EH (cell line): ENCODE results near the gene GNE.
"Not testable (repeated sequence)": the region's sequence is repeated elsewhere in the genome, so short reads cannot be mapped to it uniquely, and the experiment has no call there.

Experiments used
- DNase-seq: peaks from one replicate; pipeline ENCODE4 v3.0.0-alpha.2; 2015; ENCODE audit warnings: low read depth

Gene GNE

DNA sequence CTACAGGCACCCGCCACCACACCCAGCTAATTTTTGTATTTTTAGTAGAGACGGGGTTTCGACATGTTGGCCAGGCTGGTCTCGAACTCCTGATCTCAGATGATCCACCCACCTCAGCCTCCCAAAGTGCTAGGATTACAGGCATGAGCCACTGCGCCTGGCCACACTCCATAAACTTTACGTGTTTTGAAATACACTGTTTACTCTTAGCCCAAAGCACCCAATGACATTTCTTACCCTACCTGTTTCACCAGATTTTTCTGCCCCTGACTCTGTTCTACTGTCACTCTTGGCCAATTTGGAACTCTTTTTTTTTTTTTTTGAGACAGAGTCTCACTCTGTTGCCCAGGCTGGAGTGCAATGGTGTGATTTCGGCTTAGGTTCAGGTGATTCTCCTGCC is 15.1 kb upstream of the GNE start:
- DNase-seq, result not testable (repeated sequence)

DNA sequence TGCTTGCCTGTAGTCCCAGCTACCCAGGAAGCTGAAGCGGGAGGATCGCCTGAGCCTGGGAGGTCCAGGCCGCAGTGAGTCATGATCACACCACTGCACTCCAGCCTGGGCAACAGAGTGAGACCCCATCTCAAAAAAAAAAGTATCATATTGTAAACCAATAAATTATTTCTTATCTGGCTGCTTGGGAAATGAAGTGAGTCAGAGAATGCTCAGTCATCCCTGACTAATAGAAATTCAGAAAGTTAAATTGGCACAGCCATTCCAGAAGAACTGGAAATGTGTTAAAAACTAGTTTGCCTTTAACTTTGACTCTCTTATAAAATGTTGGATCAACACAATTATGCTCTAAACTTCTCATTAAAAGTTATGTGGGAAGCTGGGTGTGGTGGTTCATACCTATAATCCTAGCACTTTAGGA is 9.8 kb upstream of the GNE start:
- DNase-seq, result peak; percentile 71

DNA sequence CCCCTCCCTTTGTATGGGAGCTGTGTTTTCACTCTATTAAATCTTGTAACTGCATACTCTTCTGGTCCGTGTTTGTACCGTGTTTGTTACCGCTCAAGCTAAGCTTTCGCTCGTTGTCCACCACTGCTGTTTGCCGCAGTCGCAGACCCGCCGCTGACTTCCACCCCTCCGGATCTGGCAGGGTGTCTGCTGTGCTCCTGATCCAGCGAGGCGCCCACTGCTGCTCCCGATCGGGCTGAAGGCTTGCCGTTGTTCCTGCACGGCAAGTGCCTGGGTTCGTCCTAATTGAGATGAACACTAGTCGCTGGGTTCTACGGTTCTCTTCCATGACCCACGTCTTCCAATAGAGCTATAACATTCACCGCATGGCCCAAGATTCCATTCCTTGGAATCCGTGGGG is 6.6 kb upstream of the GNE start:
- DNase-seq, result no peak

DNA sequence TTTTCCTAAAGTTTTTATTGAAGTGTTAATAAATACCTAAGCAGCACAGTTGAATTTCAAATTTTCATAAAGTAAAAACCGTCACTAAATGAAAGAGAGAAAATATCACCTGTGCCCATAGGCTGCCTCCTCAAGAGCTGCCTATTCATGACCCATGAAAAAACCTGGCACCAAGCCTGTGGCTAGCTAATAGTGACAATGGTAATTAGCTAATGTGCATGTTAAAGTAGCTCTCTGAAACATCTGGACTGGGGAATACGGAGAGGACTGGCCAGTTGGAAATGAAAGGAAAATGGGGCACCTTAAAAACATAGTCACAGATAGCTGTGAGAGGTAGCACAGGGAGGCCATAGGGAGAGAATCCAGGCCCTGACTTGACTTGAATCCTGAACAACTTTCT is 5.4 kb upstream of the GNE start:
- no peak for DNase-seq

DNA sequence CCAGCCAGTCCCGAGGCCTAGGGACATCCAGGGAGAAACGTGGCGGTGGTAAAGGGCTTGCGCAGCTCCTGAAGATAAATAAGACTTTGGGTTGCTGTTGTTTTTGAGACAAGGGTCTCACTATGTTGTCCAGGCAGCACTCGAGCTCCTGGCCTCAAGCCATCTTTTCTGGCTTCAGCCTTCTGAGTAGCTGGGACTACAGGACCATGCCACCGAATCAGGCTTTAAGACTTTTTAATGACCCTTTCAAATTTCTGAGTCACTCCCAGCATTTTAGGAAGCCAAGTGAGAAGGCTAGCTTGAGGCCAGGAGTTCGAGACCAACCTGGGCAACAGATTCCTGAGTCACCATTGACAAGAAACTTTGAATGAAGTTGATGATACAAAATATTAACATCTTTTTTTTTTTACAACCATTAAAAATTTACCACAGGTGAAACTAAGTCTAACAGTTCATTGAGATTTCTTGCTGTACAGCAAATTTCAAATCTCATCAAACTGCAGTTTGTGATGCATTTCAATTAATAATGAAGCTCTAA is 817 bp upstream of the GNE start:
- peak; percentile 44 for DNase-seq

DNA sequence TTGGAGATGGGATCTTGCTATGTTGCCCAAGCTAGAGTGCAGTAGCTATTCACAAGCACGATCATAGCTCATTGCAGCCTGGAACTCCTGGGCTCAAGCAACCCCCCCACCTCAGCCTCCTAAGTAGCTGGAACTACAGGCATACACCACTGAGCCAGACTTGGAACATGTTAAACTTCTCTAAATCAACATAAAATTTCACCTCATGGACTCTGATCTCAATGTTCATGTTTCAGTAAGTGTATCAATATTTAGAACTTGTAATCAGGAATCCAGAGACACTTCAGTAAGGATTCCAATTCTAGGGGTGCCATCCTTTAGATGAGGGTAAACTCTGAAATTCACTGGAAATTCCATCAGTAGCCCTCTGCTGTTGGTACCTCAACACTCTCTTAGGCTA is 6.8 kb downstream of the GNE start:
- DNase-seq, result no peak

DNA sequence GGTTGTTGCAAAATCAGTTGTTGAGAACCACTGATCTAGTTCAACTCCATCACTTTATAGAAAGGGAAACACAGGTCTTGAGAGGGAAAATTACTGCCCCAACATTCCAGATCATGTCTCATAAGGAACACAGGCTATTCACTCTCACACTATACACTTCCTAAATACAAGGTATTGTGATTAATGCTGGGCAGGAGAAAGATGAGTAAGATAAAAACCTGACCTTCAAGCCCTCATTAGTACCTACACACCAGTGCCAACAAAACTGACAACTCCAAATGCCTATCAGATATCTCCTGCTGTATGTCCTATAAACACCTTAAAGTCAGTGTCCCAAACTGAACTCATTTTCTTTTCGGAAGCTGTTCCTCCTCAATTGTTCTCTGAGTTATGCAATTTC is 8.2 kb downstream of the GNE start:
- peak; percentile 9 for DNase-seq

DNA sequence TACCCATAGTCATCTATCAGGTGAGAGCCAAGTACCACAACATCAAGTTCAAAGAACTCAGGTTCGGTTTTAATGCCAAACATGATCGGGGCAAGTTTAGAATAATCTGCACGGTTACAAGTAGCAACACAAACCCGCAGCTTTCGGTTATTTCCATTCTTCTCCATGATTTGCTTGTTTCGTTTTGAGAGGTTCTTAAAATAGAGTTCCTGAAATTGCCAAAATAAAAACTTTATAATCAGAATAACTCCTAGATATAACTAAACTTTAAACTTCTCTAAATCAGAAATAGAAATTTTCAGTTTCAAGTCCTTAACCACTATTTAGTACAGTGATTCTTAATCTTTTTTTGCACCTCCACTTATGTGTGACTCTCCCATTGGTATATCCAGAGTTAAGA is 9.1 kb downstream of the GNE start:
- DNase-seq, result no peak

DNA sequence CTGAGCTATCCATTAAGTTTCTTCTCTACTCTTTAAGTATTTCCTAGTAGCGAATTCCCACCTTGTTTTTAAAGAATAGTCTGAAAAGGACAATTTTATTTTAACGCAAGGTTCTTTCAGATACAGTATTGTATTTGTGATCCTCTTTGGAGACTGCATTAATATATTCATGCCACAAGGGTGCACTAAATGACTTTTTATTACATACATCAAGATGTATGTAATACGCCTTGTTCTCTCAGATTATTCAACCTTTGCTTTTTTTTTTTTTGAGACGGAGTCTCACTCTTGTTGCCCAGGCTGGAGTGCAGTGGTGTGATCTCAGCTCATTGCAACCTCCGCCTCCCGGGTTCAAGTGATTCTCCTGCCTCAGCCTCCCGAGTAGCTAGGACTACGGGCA is 10.2 kb downstream of the GNE start:
- DNase-seq, result peak; percentile 53

DNA sequence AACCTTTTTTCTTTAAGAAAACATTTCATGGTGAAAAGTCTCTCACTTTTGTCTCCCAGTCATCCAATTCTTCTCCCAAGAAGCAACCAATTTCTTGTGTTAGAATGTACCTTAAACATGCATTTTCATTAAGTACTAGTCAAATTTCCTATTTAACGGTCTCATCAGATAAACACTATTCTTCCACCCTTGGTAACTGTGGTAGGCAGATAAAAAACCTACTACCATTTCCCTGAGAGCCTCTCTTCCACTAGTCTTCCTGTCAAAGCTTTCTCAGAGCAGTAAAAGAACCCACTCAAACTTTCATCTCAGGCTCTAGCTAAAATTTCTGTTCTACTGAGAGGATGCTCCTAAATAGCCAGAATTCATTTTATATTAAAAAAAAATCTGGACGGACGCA is 10.9 kb downstream of the GNE start:
- DNase-seq, result no peak

DNA sequence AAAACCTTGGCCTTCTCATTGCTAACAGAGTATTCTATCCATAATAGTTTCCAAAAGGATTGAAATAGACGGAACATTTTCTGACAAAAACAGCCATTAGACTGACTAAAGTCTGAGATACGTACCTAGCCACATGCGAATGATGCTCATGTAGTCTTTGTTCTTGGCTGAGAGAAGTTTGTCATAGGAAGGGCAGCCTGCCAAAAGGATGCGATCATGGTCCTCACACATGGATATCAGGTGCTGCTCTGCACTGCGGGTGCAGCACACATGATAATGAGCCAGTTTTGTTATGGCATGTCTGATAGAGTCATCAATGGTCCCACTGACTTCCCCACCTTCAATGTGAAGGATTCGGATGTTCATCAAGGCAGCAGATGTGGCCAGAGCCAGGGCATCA is 12.3 kb downstream of the GNE start:
- DNase-seq, result no peak

DNA sequence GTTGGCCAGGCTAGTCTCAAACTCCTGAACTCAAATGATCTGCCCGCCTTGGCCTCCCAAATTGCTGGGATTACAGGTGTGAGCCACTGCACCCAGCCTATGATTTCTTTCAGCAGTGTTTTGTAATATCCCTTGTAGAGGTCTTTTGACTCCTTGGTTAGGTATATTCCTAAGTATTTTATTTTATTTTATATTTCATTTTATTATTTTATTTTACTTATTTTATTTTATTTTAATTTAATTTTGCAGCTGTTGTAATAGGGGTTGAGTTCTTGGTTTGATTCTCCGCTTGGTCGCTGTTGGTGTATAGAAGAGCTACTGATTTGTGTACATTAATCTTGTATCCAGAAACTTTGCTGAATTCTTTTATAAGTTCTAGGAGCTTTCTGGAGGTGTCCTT is 18.6 kb downstream of the GNE start:
- DNase-seq, result not testable (repeated sequence)

DNA sequence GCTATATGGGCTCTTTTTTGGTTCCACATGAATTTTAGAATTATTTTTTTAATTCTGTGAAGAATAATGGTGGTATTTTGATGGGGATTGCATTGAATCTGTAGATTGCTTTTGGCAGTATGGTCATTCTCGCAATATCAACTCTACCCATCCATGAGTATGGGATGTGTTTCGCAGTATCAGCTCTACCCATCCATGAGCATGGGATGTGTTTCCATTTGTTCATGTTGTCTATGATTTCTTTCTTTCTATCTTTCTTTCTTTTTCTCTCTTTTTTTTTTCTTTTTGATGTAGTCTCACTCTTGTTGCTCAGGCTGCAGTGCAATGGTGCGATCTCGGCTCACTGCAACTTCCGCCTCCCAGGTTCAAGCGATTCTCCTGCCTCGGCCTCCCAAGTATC is 19.0 kb downstream of the GNE start:
- DNase-seq, result not testable (repeated sequence)

DNA sequence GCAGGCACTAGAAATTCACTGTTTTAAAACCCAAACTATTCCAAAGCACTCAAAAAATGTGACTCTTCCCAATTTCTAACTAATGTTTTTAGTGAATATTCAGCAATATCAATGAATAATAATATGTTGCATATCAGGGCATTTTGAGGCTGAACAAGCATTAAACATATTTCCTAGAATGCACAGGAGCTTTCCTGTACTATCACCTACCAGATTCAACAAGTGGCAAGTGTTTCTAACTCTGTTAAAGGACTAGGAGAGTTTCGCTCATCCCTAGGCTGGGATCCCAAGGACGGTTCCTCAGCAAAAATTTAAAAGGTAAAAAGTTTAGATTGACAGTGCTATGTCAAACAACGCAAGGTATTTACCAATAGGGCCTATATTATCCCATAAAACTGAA is 21.0 kb downstream of the GNE start:
- no peak for DNase-seq

DNA sequence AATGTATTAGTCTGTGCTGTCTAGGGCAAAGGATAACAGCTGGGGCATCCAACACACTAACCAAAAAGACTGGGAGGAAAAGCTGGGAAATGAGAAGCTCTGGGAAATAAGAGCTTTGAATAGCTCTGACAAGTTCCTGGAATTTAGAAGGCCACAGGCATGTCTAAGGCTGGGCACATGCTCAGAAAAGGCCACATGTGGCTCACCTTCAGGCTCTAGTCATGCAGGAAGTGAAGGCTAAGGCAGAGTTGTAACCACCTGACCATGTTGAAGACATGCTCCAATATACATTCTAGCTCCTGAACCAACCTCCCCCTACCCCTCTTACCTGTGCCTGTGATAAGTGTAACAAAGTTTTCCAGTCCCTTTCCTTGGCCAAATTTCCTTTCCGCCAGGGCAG is 35.8 kb downstream of the GNE start:
- peak; percentile 51 for DNase-seq

DNA sequence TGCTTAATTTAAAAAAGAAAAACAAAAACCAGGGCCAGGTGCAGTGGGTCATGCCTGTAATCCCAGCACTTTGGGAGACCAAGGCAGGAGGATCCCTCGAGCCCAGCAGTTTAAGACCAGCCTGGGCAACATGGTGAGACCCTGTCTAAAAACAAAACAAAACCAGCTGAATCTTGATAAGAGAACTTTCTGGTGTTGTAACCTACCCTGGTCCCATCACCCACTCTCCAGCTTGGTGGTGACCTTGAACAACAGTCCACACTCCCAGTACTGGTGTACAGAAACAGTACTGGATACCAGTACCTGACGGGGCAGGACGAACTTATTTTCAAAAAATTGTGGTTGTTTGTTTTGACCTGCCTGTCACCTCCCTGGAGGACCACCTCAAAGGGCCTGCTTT is 36.6 kb downstream of the GNE start:
- DNase-seq, result no peak

DNA sequence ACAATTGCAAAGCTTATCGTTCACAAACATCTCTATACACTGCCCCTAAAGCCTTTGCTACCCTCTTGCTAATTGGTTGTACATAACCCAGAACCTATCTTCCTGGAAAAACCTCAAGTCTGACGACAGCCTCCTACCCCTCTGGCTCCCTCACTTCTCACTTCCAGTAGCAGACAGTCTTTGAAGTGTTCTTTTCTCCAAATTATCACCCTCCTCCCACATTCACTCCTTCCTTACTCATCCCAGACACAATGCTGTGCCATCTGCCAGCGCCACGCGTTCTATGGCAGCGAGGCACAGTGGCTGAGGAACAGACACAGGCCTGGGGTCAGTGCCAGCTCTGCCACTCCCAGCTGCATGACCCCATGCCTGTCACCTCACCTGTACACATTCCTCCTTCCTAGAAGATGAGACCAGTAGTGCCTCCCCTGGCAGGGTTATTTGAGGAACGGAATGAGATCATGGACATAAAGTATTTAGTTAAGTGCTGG is 39.8 kb downstream of the GNE start:
- no peak for DNase-seq

DNA sequence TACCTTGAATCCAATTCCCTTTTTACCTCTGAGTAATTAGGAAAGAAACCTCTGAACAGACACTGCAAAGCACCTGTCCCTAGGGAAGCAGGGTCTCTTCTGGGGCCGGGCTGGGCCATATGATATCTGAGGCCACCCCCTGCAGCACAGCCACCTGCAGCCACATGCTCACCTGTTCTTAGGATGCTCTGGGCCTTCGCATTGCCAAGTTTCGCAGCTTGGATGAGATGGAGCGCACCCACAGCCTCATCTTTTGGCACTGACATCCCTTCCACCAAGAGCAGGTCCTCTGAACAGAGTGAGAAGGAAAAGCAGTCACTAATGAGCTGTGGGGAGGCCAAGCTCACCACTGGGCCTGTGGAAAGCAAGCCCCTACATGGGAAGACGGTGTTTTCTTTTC is 40.2 kb downstream of the GNE start:
- DNase-seq, result no peak

DNA sequence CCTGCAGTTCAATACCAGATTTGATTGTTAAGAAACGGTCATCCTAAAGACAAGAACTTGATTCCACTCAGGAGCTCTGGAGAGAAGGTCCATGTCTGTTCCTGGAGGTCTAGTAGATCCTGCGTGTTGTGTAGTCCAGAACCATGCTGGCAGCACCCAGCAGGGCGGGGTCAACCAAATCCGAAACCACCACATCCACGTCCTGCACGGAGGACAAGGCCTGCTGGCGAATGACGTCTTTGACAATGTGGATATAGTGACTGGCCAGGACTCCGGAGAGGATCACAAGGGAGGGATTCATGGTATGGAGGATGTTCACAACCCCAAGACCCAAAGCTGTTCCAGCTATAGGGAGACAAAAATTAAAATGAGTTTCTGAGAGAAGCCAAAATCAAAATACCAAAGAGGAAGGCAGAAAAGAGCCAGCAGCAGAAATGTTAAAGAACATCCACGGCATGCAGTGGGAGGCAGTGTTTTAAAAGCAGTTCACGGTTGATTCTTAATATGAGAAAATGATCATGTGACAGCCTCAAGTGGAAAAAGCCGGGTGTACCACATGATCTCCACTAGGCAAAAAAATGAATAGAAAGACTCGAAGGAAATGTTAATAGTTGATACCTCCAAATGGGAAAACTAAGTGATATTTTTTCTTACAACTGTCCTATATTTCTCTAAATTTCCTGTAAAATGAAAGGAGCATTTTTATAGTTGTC is 40.8 kb downstream of the GNE start:
- no peak for DNase-seq

DNA sequence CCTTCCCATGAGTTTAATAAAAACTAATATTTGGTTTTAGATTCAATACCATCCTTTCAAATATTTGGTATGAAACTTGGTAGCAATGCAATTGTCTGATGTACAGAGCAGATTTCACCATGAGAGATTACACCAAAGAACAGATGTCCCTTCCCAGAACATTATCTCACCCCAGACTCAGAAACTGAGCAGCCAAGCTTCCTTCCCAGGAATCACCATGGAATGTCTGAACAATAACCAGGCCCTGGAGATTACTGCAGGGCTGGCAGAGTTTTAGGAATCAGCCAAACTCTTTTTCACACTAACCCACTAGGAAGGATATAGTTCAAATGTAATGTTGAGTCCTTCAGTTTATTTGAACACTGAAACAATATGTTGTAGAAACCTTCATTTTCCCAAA is 43.7 kb downstream of the GNE start:
- peak; percentile 29 for DNase-seq

DNA sequence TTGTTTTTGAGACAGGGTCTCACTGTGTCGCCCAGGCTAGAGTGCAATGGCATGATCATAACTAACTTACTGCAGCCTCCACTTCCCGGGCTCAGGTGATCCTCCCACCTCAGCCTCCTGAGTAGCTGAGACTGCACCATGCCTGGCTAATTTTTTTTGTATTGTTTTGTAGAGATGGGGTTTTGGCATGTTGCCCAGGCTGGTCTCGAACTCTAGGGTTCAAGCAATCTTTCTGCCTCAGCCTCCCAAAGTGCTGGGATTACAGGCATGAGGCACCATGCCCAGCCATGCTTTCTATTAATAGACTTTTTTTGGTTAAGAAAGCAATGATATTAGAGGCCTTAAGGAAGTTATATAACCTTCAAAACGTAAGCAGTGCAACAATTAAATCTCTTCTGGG is 44.3 kb downstream of the GNE start:
- peak; percentile 18 for DNase-seq

DNA sequence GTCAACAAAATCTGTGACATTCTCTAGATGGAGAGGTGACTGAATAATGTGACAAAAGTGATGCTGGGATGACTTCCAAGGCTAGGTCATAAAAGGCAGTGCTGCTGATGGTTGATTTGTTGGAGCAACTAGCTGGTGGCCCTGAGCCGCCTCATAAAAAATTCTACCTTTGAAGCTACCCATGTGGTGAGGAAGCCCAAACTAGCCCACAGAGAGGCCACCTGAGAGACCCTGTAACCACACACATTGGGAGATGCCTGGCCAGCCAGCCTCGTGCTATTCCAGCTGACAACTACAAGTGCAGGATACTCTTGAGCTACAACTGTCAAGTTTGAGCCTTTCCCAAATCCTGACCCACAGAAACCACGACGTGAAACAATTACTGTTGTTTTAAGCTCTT is 44.9 kb downstream of the GNE start:
- no peak for DNase-seq

DNA sequence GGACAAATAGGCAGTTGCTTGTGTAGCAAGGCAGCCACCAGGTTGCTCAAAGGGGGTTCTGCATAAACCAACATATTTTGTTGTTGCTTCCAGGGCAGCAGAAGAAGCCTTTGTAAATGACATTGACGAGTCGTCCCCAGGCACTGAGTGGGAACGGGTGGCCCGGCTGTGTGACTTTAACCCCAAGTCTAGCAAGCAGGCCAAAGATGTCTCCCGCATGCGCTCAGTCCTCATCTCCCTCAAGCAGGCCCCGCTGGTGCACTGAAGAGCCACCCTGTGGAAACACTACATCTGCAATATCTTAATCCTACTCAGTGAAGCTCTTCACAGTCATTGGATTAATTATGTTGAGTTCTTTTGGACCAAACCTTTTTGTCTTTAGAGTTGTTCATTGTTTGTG is 46.7 kb downstream of the GNE start:
- no peak for DNase-seq

DNA sequence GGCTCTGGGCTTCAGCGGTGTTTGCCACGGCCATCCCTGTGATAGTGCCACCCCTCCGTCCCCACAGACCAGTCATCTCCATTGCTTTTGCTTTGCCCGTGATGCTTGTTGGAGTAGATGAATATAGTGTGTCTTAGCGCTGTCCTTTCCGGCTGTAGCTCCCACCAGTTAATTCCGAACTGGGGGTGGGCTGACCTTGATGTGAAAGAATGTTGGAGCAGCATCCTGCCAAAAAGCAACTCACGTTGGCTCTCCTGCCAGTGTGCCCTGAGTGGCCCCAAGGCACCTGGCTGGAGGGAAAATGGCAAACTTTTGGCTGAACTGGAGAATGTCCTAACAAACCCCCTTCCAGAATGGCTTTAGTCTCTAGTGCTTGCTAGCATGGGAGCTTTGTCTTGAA is 47.5 kb downstream of the GNE start:
- no peak for DNase-seq
